Natural killer cell (primary cell): Measurements from ENCODE around the gene CAPZA1. TPM values are rescaled to one million over a fixed set of nuclear protein-coding genes. Genes with fewer than 3 reads are reported as not detected.

ENCODE experiments used
- ATAC-seq, 3 donors: fragments of 150-1000 bp in 2 of 3; fragments of 200-7000 bp in 1 of 3; cut with Tn5 transposase; 1 replicate in 1 of 3; 2 replicates in 2 of 3; pipeline ENCODE4 v1.10.0; 2021; ENCODE audit warnings: mild to moderate bottlenecking in 2 of 3, moderate library complexity in 2 of 3
- DNase-seq, 2 donors: peaks; one replicate each; pipeline versions ENCODE4 v3.0.0 to v3.0.0-alpha.2; 2013 to 2021; ENCODE audit warnings: mixed read lengths in 1 of 2
- H3K27ac ChIP-seq: one replicate; pipeline ENCODE4 v1.5.1; 2013; ENCODE audit warnings: mild to moderate bottlenecking, low read length
- H3K27me3 ChIP-seq: one replicate; pipeline ENCODE4 v1.6.1; 2013; ENCODE audit warnings: low read length; ENCODE audit not compliant: control insufficient read depth, insufficient read depth
- H3K36me3 ChIP-seq: one replicate; pipeline ENCODE4 v1.6.1; 2013; ENCODE audit warnings: low read length; ENCODE audit not compliant: control insufficient read depth, insufficient read depth
- H3K4me1 ChIP-seq: one replicate; pipeline ENCODE4 v1.6.1; 2013; ENCODE audit warnings: low read length; ENCODE audit not compliant: control insufficient read depth, insufficient read depth
- H3K4me3 ChIP-seq: one replicate; pipeline ENCODE4 v1.5.1; 2013; ENCODE audit warnings: low read length
- H3K9me3 ChIP-seq: one replicate; pipeline ENCODE4 v1.6.1; 2013; ENCODE audit warnings: low read length; ENCODE audit not compliant: control insufficient read depth, insufficient read depth
- H3K27ac Mint-ChIP-seq, 2 donors: one replicate each; pipeline ENCODE4 v1.8.0; 2022; ENCODE audit warnings: mild to moderate bottlenecking in 2 of 2, mixed read lengths in 2 of 2, moderate library complexity in 1 of 2
- H3K27me3 Mint-ChIP-seq, 2 donors: one replicate each; pipeline ENCODE4 v1.8.0; 2022; ENCODE audit warnings: low read depth in 2 of 2, mixed read lengths in 2 of 2
- H3K36me3 Mint-ChIP-seq: one replicate; pipeline ENCODE4 v1.8.0; 2022; ENCODE audit warnings: mixed read lengths
- H3K4me1 Mint-ChIP-seq, 2 donors: one replicate each; pipeline ENCODE4 v1.8.0; 2022; ENCODE audit warnings: mixed read lengths in 2 of 2
- H3K4me3 Mint-ChIP-seq: one replicate; pipeline ENCODE4 v1.8.0; 2022; ENCODE audit warnings: mild to moderate bottlenecking, moderate library complexity, mixed read lengths
- H3K9me3 Mint-ChIP-seq, 2 donors: one replicate each; pipeline ENCODE4 v1.8.0; 2022; ENCODE audit warnings: mixed read lengths in 2 of 2
- WGBS: methylation state at CpG from one replicate; pipeline ENCODE4 v1.1.7; 2013; ENCODE audit warnings: missing lambda C conversion rate; ENCODE audit not compliant: insufficient coverage; 5-methylcytosine and 5-hydroxymethylcytosine counted together
- intact Hi-C: fragments of 100-400 bp; cut with micrococcal nuclease; formaldehyde crosslinking; loops from one replicate; pipeline ENCODE4 v1.14.2; 2022
- total RNA-seq, 4 donors: library from RNA; stranded (reverse); fragments of 120-200 nt in 1 of 4; gene quantifications; one replicate each; pipeline versions ENCODE4 v1.2.3 to v1.2.4, GENCODE V29; 2013 to 2022
- TF ChIP-seq, protein P1 (sequence below): fragments of 200-600 bp; IDR thresholded peaks from one replicate; pipeline ENCODE4 v1.8.0; 2022; ENCODE audit warnings: antibody characterized with exemption

The CAPZA1 gene
- total RNA-seq, 3 donors from 2014 or later (not counting 1 experiment from before 2014, with no cell fraction given): 231 to 244 (median 233) TPM

DNA sequence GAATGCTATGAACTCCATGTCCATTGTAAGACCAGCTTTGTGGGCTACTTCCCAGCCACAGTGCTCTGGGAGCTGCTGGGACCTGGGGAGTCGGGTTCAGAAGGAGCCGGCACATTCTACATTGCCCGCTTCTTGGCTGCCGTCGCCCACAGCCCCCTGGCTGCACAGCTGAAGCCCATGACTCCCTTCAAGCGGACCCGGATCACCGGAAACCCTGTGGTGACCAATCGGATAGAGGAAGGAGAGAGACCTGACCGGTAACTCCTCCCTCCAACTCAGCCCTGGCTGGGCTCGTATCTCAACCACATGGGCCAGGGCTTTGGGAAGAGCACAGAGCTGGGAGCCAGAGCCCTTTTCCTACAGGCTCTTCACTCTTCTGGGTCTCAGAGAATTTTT, 70.2 kb downstream of the CAPZA1 start:
- Histone ChIP-seq H3K9me3 (no peaks in the 10 kb centered on the region), H3K4me3 (no peak overlapping the region), H3K27ac (no peak overlapping the region), H3K4me1 (no peaks in the 10 kb centered on the region), H3K36me3 (peaks cover 47% of the 10 kb centered on the region), H3K27me3 (no peaks in the 10 kb centered on the region)
- intact Hi-C loops: no loop called here
- Mint-ChIP-seq H3K36me3 (peaks cover 15% of the 10 kb centered on the region), H3K27ac (no peak overlapping the region), H3K4me3 (no peak overlapping the region), H3K4me1 (peaks cover 17 to 33% of the 10 kb centered on the region in 2 donors), H3K9me3 (no peaks in the 10 kb centered on the region), H3K27me3 (no peaks in the 10 kb centered on the region)
- no peak for ATAC-seq
- DNase-seq: no peak
- 98% methylated on average over 10 of the region's 11 CpGs for WGBS
- TF ChIP-seq, protein P1, sequence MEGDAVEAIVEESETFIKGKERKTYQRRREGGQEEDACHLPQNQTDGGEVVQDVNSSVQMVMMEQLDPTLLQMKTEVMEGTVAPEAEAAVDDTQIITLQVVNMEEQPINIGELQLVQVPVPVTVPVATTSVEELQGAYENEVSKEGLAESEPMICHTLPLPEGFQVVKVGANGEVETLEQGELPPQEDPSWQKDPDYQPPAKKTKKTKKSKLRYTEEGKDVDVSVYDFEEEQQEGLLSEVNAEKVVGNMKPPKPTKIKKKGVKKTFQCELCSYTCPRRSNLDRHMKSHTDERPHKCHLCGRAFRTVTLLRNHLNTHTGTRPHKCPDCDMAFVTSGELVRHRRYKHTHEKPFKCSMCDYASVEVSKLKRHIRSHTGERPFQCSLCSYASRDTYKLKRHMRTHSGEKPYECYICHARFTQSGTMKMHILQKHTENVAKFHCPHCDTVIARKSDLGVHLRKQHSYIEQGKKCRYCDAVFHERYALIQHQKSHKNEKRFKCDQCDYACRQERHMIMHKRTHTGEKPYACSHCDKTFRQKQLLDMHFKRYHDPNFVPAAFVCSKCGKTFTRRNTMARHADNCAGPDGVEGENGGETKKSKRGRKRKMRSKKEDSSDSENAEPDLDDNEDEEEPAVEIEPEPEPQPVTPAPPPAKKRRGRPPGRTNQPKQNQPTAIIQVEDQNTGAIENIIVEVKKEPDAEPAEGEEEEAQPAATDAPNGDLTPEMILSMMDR: no peak

GRCh38 chr1:112692681-112693080, 73.0 kb downstream of the CAPZA1 start:
- Histone ChIP-seq H3K36me3 (peaks cover 58% of the 10 kb centered on the region), H3K27me3 (no peaks in the 10 kb centered on the region), H3K4me1 (peaks cover 16% of the 10 kb centered on the region), H3K4me3 (no peak overlapping the region), H3K27ac (no peak overlapping the region), H3K9me3 (no peaks in the 10 kb centered on the region)
- WGBS: 94% methylated on average over 5 of the region's 5 CpGs
- no peak for DNase-seq
- no peaks in the 10 kb centered on the region for H3K27me3 Mint-ChIP-seq
- no peaks in the 10 kb centered on the region for H3K9me3 Mint-ChIP-seq
- no peak for ATAC-seq
- intact Hi-C loops: no loop called here
- TF ChIP-seq, protein P1: no peak
- H3K4me3 Mint-ChIP-seq: no peak overlapping the region
- peaks cover 21 to 31% of the 10 kb centered on the region in 2 donors for H3K4me1 Mint-ChIP-seq
- peaks cover 15% of the 10 kb centered on the region for H3K36me3 Mint-ChIP-seq
- H3K27ac Mint-ChIP-seq: no peak overlapping the region

DNA sequence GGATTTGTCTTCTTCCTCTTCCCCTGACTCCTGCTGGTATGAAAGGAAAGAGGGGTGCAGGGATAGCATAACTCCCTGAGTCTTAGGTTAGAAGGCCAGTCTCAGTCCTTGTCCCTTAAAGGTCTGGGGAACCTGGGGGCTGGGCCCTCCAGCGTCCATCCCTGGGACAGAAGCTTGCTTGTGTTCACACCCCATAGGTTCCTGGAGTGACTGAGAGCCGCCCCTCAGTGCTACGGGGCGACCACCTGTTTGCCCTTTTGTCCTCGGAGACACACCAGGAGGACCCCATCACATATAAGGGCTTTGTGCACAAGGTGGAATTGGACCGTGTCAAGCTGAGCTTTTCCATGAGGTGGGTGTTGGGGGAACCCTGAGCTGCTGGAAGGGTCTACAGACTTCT, 74.2 kb downstream of the CAPZA1 start:
- peaks cover 15% of the 10 kb centered on the region for H3K36me3 Mint-ChIP-seq
- 95% methylated on average over 6 of the region's 6 CpGs for WGBS
- TF ChIP-seq, protein P1: no peak

DNA sequence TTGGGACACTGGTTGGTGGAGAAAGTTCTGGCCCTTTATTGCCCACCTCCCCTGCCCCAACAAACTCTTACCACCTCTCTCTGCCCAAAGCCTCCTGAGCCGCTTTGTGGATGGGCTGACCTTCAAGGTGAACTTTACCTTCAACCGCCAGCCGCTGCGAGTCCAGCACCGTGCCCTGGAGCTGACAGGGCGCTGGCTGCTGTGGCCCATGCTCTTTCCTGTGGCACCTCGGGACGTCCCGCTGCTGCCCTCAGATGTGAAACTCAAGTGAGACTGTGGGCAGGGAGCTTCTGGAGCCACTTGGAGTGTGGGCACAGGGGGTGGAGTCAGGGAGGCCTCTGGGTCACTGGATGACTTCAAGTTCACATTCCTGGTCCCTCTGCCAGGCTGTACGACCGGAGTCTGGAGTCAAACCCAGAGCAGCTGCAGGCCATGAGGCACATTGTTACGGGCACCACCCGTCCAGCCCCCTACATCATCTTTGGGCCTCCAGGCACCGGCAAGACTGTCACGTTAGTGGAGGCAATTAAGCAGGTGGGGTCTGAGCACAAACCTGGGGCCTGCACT, 74.8 kb downstream of the CAPZA1 start:
- Mint-ChIP-seq H3K27me3 (no peaks in the 10 kb centered on the region), H3K4me3 (no peak overlapping the region), H3K36me3 (peaks cover 15% of the 10 kb centered on the region), H3K27ac (no peak overlapping the region), H3K9me3 (no peaks in the 10 kb centered on the region), H3K4me1 (peaks cover 18 to 25% of the 10 kb centered on the region in 2 donors)
- Histone ChIP-seq H3K9me3 (no peaks in the 10 kb centered on the region), H3K4me3 (no peak overlapping the region), H3K27me3 (no peaks in the 10 kb centered on the region), H3K36me3 (peaks cover 59% of the 10 kb centered on the region), H3K27ac (no peak overlapping the region), H3K4me1 (peaks cover 25% of the 10 kb centered on the region)
- DNase-seq (no peak), ATAC-seq (no peak)
- TF ChIP-seq, protein P1: no peak
- intact Hi-C loops: no loop called here
- 98% methylated on average over 15 of the region's 15 CpGs for WGBS

More for the DNA sequence above, 74.2 kb downstream of the CAPZA1 start:
- Histone ChIP-seq H3K4me1 (peaks cover 23% of the 10 kb centered on the region), H3K4me3 (no peak overlapping the region), H3K27ac (no peak overlapping the region), H3K27me3 (no peaks in the 10 kb centered on the region), H3K9me3 (no peaks in the 10 kb centered on the region), H3K36me3 (peaks cover 61% of the 10 kb centered on the region)
- Mint-ChIP-seq H3K27ac (no peak overlapping the region), H3K4me3 (no peak overlapping the region), H3K27me3 (no peaks in the 10 kb centered on the region), H3K4me1 (peaks cover 16 to 21% of the 10 kb centered on the region in 2 donors), H3K9me3 (no peaks in the 10 kb centered on the region)
- intact Hi-C loops: no loop called here
- no peak for ATAC-seq
- DNase-seq: no peak
